GM18907 (cell line): ENCODE data around the gene TBX19.

ENCODE experiments used
- ATAC-seq: cut with Tn5 transposase; IDR thresholded peaks from one replicate; pipeline ENCODE4 v1.9.1; 2021; ENCODE audit warnings: mild to moderate bottlenecking, moderate library complexity; ENCODE audit not compliant: unreplicated experiment

Gene TBX19

GRCh38 chr1:168279253-168279652 lies 1.4 kb upstream of the TBX19 start:
- no peak for ATAC-seq

GRCh38 chr1:168281603-168282325 lies 1.1 kb downstream of the TBX19 start:
- no peak for ATAC-seq

- no peak for ATAC-seq
These were observed 4.8 kb downstream of the TBX19 start for GRCh38 chr1:168285521-168285790.

DNA sequence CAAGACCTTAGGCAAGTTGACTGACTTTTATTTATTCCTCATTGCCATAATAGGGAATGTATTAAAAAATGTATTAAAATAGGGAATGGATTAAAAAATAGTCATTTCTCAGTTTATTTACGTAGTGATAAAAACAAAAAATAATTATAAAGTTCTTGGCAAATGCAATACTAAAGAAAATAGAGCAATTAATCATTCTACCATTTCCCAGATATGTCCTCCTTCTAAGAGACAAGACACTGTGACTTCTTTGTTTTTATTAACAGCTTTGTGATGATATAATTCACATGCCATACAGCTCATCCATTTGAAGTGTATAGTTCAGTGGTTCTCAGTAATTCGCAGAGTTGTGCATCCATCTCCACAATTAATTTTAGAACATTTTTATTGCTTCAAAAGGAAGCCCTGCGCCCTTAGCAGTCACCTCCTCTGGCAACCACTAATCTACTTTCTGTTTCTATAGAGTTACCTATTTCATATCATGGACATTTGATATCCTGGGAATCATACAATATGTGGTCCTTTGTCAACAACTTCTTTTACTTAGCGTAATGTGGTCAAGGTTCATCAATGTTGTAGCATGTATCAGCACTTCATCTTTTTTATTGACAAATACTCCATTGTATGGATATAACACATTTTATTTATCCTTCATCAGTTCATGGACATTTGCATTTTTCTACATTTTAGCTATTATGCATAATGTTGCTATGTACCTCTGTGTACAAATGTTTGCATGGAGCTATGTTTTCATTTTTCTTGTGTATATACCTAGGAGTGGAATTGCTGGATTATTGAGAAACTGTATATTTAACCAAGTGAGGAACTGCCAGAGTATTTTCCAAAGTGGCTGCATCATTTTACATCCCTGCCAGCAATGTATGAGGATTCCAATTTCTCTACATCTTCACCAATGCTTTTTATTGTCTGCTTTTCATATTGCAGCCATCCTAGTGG lies 5.6 kb downstream of the TBX19 start:
- ATAC-seq, result no peak

DNA sequence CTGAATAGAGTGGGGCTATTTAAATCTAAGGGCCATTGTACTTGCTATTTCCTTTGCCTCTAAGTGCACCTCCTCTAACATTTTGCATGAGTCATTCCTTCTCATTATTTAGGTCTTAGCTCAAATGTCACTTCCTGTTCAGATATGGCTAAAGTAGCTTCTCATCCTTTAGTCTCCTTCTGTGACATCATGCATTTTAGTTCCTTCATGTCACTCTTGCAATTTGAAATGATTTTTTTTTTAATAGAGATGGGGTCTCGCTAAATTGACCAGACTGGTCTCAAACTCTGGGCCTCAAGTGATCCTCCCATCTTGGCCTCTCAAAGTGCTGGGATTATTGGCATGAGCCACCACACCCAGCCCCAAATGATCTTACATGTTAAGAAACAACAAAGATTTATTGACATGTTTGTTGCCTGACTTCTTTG lies 6.6 kb downstream of the TBX19 start:
- ATAC-seq, result no peak

GRCh38 chr1:168288311-168289052 lies 7.8 kb downstream of the TBX19 start:
- no peak for ATAC-seq

- no peak for ATAC-seq
These were observed 10.7 kb downstream of the TBX19 start for GRCh38 chr1:168291222-168291837.

- ATAC-seq, result no peak
These were observed 12.7 kb downstream of the TBX19 start for GRCh38 chr1:168293356-168293755.

GRCh38 chr1:168295411-168296114 lies 14.9 kb downstream of the TBX19 start:
- no peak for ATAC-seq

DNA sequence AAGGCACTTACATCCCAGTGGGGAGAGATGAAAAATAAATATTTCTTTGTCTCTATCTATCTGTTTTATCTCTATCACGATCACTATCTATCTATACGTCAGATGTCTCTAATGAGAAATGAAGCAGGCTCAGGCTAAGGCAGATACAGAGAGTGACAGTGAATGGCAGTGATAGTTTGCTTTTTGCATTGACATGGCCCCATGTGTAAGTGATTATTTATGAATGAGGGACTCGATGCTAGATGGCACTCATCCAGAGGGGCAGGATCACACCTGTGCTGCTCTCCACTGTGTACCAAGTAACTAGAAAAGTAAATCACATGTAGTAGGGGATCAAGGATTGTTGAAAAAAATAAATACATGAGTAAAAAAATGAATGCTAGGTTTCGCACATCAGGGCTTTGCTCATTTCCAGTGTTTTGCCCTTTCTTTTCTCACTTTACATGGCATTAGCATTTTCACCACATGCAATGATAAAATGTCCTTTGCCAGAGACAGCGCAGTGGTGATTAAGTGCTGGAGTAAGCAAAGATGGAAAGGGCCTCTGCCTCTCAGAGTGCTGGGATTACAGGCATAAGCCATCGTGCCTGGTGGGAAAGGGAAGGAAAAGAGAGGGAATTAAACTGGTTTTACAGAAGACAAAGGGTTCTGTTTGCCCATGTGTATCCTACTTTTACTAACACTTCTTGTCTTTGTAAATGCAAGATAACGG lies 16.5 kb downstream of the TBX19 start:
- ATAC-seq, result no peak

DNA sequence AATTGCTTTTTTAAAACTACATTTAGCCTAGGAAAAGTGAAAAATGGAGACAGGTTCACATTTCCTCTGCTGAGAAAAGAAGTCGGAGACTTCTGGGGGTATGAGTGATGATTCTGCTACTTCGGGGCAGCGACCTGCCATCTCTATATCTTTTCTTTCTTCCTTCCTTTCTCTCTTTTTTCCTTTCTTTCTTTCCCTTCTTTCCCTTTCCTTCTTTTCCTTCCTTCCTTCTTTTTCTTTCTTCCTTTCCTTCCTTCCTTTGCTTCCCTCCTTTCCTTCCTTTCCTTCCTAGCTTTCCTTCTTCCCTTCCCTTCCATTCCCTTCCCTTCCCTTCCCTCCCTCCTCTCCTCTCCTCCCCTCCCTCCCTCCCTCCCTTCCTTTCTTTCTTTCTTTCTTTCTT lies 17.8 kb downstream of the TBX19 start:
- no peak for ATAC-seq

GRCh38 chr1:168300626-168301025 lies 19.9 kb downstream of the TBX19 start:
- ATAC-seq, result no peak

- no peak for ATAC-seq
These were observed 21.1 kb downstream of the TBX19 start for GRCh38 chr1:168301664-168302320.

- no peak for ATAC-seq
These were observed 23.3 kb downstream of the TBX19 start for GRCh38 chr1:168303716-168304540.

DNA sequence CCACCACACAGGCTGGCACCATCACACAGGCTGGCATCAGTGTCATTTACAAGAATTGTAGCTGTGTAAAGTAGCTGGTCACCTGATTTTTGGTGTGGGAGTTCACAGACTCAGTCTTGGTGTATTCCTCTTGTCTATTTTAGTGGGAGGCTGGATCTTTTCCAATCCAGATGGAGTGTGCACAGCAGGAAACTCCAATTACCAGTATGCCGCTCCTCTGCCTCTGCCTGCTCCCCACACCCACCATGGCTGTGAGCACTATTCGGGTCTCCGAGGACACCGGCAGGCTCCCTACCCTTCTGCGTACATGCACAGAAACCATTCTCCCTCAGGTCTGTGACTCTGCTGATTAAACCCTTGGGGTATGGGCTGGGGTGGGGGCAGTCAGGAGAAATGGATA lies 24.2 kb downstream of the TBX19 start:
- ATAC-seq, result no peak

DNA sequence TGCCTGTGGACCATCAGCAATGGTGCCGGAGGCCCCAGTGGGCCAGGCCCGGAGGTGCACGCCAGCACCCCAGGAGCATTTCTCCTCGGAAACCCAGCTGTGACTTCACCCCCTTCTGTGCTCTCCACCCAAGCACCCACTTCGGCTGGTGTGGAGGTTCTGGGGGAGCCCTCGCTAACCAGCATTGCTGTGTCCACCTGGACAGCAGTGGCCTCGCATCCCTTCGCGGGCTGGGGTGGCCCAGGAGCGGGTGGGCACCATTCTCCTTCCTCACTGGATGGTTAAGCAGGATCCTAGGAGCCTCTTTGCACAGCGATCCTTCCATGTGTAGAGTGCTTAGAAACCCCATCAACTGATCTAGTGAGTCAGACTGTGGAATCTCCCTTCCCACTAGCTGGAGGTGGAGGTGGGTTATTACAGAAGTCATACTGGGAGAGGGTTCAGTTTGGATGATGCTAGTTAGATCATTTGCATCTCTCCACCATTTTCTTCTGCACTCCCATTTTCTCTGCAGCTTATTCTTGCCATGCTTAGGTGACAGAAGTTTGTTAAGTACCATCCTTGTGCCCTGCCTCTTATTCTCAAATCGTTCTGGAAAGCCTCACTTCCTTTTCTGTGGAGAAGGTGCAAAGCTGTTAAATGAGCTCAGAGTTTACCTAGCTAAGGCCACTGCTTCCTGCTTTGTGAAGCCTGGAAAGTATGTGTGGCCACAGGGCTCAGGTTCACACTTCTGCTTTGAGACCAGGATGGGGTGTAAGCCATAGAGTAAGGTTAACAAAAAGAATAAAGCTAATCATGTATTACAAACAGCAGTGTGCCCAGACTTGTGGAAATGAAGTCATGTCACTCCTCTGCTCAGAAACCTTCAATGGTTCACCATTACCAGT lies 32.3 kb downstream of the TBX19 start:
- ATAC-seq, result no peak

GRCh38 chr1:168316142-168316541 lies 35.5 kb downstream of the TBX19 start:
- no peak for ATAC-seq

DNA sequence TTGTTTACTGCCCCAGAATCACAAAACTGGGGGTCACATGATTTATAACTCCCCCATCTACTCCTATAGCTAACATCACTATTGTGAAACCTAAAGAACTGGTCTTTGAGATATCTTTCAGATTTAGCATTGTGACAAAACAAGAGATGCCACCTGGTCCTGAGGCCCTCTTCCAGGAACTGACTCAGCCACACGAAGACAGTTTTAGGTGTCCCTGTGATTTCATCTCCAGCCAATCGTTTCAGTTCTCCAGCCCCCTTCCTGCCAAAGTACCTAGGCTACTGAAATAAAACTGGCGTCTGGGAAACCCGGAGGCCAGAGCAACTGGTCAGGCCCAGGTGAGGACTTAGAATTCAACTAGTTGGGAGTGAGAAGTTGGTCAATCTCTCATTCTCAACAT lies 36.6 kb downstream of the TBX19 start:
- ATAC-seq, result no peak
